GM23248 (cell line): ENCODE measurements around the gene MSH3. TPM values are rescaled to one million over a fixed set of nuclear protein-coding genes. Genes with fewer than 3 reads are reported as not detected.

Source experiments
- DNase-seq: peaks from one replicate; pipeline ENCODE4 v3.0.0-alpha.2; 2015
- H2AFZ ChIP-seq: fragments of 200-600 bp; sonication (generic); 2 replicates; pipeline ENCODE4 v1.6.1; 2016; ENCODE audit warnings: antibody characterized with exemption
- H3F3A ChIP-seq: fragments of 200-600 bp; sonication (generic); 2 replicates; pipeline ENCODE4 v1.6.1; 2016; ENCODE audit warnings: mild to moderate bottlenecking, antibody characterized with exemption, mixed run types; ENCODE audit not compliant: insufficient read depth
- H3K27ac ChIP-seq: fragments of 200-600 bp; sonication (generic); 2 replicates; pipeline ENCODE4 v1.5.1; 2016; ENCODE audit warnings: mild to moderate bottlenecking
- H3K27me3 ChIP-seq: fragments of 200-600 bp; sonication (generic); replicated peaks from 2 replicates; pipeline ENCODE4 v1.6.1; 2016; ENCODE audit warnings: mild to moderate bottlenecking; ENCODE audit not compliant: insufficient read depth
- H3K36me3 ChIP-seq: fragments of 200-600 bp; sonication (generic); 2 replicates; pipeline ENCODE4 v1.6.1; 2016; ENCODE audit warnings: low read depth, mild to moderate bottlenecking
- H3K4me1 ChIP-seq: fragments of 200-600 bp; sonication (generic); 2 replicates; pipeline ENCODE4 v1.6.1; 2016; ENCODE audit warnings: mild to moderate bottlenecking; ENCODE audit not compliant: insufficient read depth
- H3K4me2 ChIP-seq: fragments of 200-600 bp; sonication (generic); one replicate; pipeline ENCODE4 v1.6.1; 2016; ENCODE audit warnings: mild to moderate bottlenecking; ENCODE audit not compliant: unreplicated experiment
- H3K4me3 ChIP-seq: fragments of 200-600 bp; sonication (generic); 2 replicates; pipeline ENCODE4 v1.5.1; 2016; ENCODE audit warnings: mild to moderate bottlenecking
- H3K79me2 ChIP-seq: fragments of 200-600 bp; sonication (generic); 2 replicates; pipeline ENCODE4 v1.6.1; 2016; ENCODE audit warnings: mild to moderate bottlenecking; ENCODE audit not compliant: insufficient read depth
- H3K9ac ChIP-seq: fragments of 200-600 bp; sonication (generic); 2 replicates; pipeline ENCODE4 v1.6.1; 2016; ENCODE audit warnings: mild to moderate bottlenecking
- H3K9me2 ChIP-seq: fragments of 200-600 bp; sonication (generic); 2 replicates; pipeline ENCODE4 v1.6.1; 2016; ENCODE audit warnings: mixed run types, mild to moderate bottlenecking, moderate library complexity; ENCODE audit not compliant: insufficient read depth
- H3K9me3 ChIP-seq: fragments of 200-600 bp; sonication (generic); one replicate; pipeline ENCODE4 v1.6.1; 2017; ENCODE audit warnings: low read depth
- H4K20me1 ChIP-seq: fragments of 200-600 bp; sonication (generic); 2 replicates; pipeline ENCODE4 v1.6.0; 2016; ENCODE audit not compliant: insufficient read depth
- EZH2 ChIP-seq: fragments of 200-600 bp; sonication (generic); IDR thresholded peaks from 2 replicates; pipeline ENCODE4 v1.6.1; 2018; ENCODE audit warnings: antibody characterized with exemption, mild to moderate bottlenecking; ENCODE audit not compliant: insufficient read depth, poor library complexity, severe bottlenecking
- EZH2phosphoT487 ChIP-seq: fragments of 200-600 bp; sonication (generic); IDR thresholded peaks from 2 replicates; pipeline ENCODE4 v1.6.1; 2018; ENCODE audit warnings: antibody characterized with exemption, moderate library complexity, mild to moderate bottlenecking, low read depth; ENCODE audit not compliant: insufficient read depth
- WGBS, 2 experiments: methylation state at CpG; one replicate each; pipeline ENCODE4 v1.1.6; 2015 to 2017; ENCODE audit warnings: low lambda C conversion rate in 2 of 2, low coverage in 1 of 2; ENCODE audit errors: missing lambda C conversion rate in 2 of 2; 5-methylcytosine and 5-hydroxymethylcytosine counted together
- in situ Hi-C: fragments of 300-500 bp; cut with MboI; formaldehyde crosslinking; loops from 2 replicates; pipeline ENCODE4 v1.15.0; 2020
- polyA plus RNA-seq: library from polyadenylated mRNA; unstranded; fragments of >200 nt; fragmentation: Nextera tagmentation; extraction: Ambion mirVana; gene quantifications from 2 replicates; pipeline ENCODE4 v1.2.1, GENCODE V29; 2016
- total RNA-seq: library from RNA; depleted of rRNA; stranded (reverse); fragments of >200 nt; shearing (Covaris generic); gene quantifications from 2 replicates; pipeline ENCODE4 v1.2.3, GENCODE V29; 2014

Gene MSH3
- total and polyA plus RNA-seq, 2 experiments from 2014 or later: 11.7 to 14.0 TPM

DNA sequence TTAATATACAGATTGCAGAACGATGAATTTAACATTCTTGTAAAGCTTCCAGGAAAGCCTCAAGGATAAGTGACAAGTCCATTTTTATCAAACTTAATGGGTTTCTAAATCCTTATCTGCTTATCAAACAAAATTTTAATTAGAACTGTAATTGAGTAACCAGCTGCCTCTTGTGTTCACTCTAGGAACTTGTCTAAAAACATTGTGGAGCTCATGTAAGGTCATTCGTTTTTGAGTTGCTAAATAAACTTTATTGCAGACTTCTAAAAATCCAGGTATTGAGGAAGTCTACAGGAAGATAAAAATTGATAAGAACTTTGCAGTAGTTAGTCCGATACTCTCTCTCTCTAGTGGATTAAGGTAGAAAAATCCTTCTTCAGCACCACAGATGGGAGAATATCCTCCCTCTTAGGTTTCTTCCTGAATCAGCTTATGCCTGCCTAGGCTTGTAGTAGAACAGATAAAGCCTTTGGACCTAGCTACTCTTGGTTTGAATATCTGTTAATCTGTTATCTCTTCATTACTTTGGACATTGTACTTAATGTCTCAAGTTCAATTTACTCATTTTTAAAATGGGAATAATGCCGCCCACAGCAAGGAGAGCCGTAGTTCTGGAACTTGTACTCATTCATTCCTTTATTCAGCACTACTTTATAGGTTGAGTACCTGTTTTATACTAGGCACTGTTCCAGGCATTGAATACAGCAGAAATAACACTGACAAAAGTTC lies 60.3 kb downstream of the MSH3 start:
- H3K4me1 ChIP-seq: no peaks in the 10 kb centered on the region
- no peaks in the 10 kb centered on the region for H3K9me2 ChIP-seq
- H3K4me3 ChIP-seq: no peak overlapping the region
- H3K9ac ChIP-seq: no peak overlapping the region
- no peaks in the 10 kb centered on the region for H3K27me3 ChIP-seq
- H4K20me1 ChIP-seq: no peaks in the 10 kb centered on the region
- H3K79me2 ChIP-seq: no peaks in the 10 kb centered on the region
- H3K9me3 ChIP-seq: no peaks in the 10 kb centered on the region
- no peaks in the 10 kb centered on the region for H3F3A ChIP-seq
- H2AFZ ChIP-seq: no peak overlapping the region
- WGBS, 2 experiments: 92 to 93% methylated on average over 5 of the region's 5 CpGs
- 0 out of 2 replicates have a peak, but pooled peaks cover 5% of the 10 kb centered on the region for H3K36me3 ChIP-seq
- DNase-seq: no peak
- in situ Hi-C loops: no loop called here
- no peak overlapping the region for H3K27ac ChIP-seq
- TF ChIP-seq EZH2phosphoT487 (no peak), EZH2 (no peak)
- no peak overlapping the region for H3K4me2 ChIP-seq

- Histone ChIP-seq H3K27ac (no peak overlapping the region), H3K27me3 (no peaks in the 10 kb centered on the region), H3K36me3 (peaks cover 14% of the 10 kb centered on the region; the same call in 1 of the 2 replicates), H3F3A (no peaks in the 10 kb centered on the region), H3K79me2 (no peaks in the 10 kb centered on the region), H3K4me1 (no peaks in the 10 kb centered on the region), H4K20me1 (no peaks in the 10 kb centered on the region), H3K9me3 (no peaks in the 10 kb centered on the region), H3K9me2 (no peaks in the 10 kb centered on the region), H3K4me2 (no peak overlapping the region), H3K9ac (no peak overlapping the region), H2AFZ (no peak overlapping the region), H3K4me3 (no peak overlapping the region)
- DNase-seq: no peak
- TF ChIP-seq EZH2 (no peak), EZH2phosphoT487 (no peak)
- 89 to 100% methylated on average over 2 of the region's 2 CpGs for WGBS, 2 experiments
- in situ Hi-C loops: no loop called here
These were observed 61.4 kb downstream of the MSH3 start for GRCh38 chr5:80715887-80716286.

- Histone ChIP-seq H3K4me1 (no peaks in the 10 kb centered on the region), H3K4me3 (no peak overlapping the region), H3K9me3 (no peaks in the 10 kb centered on the region), H3K4me2 (no peak overlapping the region), H4K20me1 (no peaks in the 10 kb centered on the region), H3F3A (no peaks in the 10 kb centered on the region), H3K9me2 (no peaks in the 10 kb centered on the region), H3K36me3 (peaks cover 14% of the 10 kb centered on the region; the same call in 1 of the 2 replicates), H3K79me2 (no peaks in the 10 kb centered on the region), H3K9ac (no peak overlapping the region), H3K27ac (no peak overlapping the region), H2AFZ (no peak overlapping the region), H3K27me3 (no peaks in the 10 kb centered on the region)
- WGBS, 2 experiments: 91 to 93% methylated on average over 2 of the region's 2 CpGs
- DNase-seq: no peak
- TF ChIP-seq EZH2 (no peak), EZH2phosphoT487 (no peak)
- in situ Hi-C loops: no loop called here
These were observed 65.7 kb downstream of the MSH3 start for GRCh38 chr5:80720181-80720580.

GRCh38 chr5:80722916-80723315 lies 68.5 kb downstream of the MSH3 start:
- 96 to 99% methylated on average over 7 of the region's 7 CpGs for WGBS, 2 experiments

More at GRCh38 chr5:80722916-80723315, 68.5 kb downstream of the MSH3 start:
- in situ Hi-C loops: no loop called here
- no peak overlapping the region for H3K9ac ChIP-seq
- H2AFZ ChIP-seq: no peak overlapping the region
- H3K9me2 ChIP-seq: no peaks in the 10 kb centered on the region
- TF ChIP-seq EZH2phosphoT487: no peak
- TF ChIP-seq EZH2: no peak
- no peaks in the 10 kb centered on the region for H3K27me3 ChIP-seq
- H4K20me1 ChIP-seq: no peaks in the 10 kb centered on the region
- no peak for DNase-seq
- no peak overlapping the region for H3K4me3 ChIP-seq
- H3K27ac ChIP-seq: no peak overlapping the region
- H3K4me2 ChIP-seq: no peak overlapping the region
- H3K4me1 ChIP-seq: no peaks in the 10 kb centered on the region
- H3K36me3 ChIP-seq: peaks cover 21% of the 10 kb centered on the region; the same call in 1 of the 2 replicates
- no peaks in the 10 kb centered on the region for H3K79me2 ChIP-seq
- no peaks in the 10 kb centered on the region for H3F3A ChIP-seq
- H3K9me3 ChIP-seq: no peaks in the 10 kb centered on the region
